Cardiac septum (tissue), 1 donor: ENCODE measurements around the gene CCP110. TPM values are rescaled to one million over a fixed set of nuclear protein-coding genes. Genes with fewer than 3 reads are reported as not detected.

Experiments used
- DNase-seq: peaks from one replicate; pipeline ENCODE4 v3.0.0-alpha.2; 2020; ENCODE audit warnings: low spot score
- intact Hi-C: fragments of 100-400 bp; cut with DNase I; formaldehyde crosslinking; loops from one replicate; pipeline ENCODE4 v1.14.0; 2022
- total RNA-seq: library from RNA; stranded (reverse); fragmentation: NEBNext Ultra II Directional; extraction: Animal tissue kit (Norgen Biotek cat#: 25700); gene quantifications from one replicate; pipeline ENCODE4 v1.2.1, GENCODE V29; 2021
- donor health status: DM: no; HTN: no; CAD: no.

Gene CCP110
- total RNA-seq, 1 donor from 2014 or later = 7.3 TPM

DNA sequence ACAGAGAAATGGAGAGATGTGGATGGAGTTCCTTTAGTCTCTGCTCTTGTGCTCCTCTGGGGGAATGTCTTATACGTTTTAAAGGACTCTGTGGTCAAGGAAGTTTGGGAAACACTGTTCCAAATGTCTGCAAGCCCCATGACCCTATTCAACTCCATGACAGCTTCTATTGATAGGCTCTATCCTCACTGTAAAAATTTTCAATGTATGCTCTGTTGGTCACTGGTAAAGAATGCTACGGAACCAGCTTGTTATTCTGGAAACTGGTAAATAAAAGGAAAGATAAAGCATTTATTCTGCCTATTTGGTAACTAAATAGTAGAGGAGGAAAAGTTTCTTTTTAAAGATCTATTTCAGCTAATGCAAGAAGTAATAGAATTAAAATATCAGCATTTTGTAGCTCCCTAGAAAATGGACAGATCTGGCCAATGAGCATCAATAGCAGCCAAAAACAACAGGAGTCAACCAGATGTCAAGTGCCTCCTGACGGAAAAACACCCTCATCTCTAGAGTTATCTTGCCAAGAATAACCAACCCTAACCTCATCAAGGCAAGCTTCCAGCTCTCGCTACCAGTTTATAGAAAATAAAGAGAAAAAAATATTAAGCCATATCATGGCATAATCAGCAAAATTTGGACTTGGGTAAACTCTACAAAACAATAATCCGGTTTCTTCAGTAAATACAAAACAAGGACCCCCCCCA lies 18.0 kb upstream of the CCP110 start:
- DNase-seq = no peak
- intact Hi-C loops = no loop called here

DNA sequence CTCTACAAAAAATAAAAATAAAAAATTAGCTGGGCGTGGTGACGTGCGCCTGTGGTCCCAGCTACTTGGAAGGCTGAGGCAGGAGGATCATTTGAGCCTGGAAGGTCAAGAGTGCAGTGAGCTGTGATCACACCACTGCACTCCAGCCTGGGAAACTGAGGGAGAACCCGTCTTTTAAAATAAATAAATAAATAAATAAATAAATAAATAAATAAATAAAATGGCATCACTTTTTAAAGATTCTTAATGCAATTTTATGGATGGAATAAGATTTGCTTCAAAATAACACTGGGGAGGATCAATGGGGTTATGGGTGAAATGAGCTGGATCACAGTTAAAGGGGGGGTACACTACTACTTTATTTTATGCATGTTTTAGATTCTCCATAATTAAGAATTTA lies 16.8 kb upstream of the CCP110 start:
- intact Hi-C loops = no loop called here
- no peak for DNase-seq

DNA sequence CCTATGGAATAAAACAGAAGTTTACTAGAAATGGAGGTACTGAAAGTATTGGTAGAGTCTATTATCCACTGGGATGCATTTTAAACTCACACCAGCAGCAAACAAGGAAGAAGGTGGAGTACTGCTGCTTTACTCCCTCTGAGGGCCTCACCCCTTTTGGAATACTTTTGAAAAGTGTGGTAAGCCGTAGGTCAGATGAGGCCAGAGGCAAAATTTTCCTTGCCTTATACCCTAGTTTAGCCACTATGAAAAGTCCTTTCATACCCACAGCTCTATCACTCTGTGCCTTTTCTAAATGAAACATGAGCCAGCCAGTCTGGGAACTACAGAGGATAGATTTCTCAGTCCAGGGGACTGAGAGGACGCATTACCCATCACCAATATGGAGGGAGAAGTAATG lies 15.9 kb upstream of the CCP110 start:
- intact Hi-C loops = no loop called here

GRCh38 chr16:19512297-19512696 lies 11.4 kb upstream of the CCP110 start:
- intact Hi-C loops = no loop called here
- no peak for DNase-seq

More for the DNA sequence above, 15.9 kb upstream of the CCP110 start:
- no peak for DNase-seq

GRCh38 chr16:19513377-19514053 lies 10.2 kb upstream of the CCP110 start:
- intact Hi-C loops = no loop called here
- no peak for DNase-seq

- DNase-seq = no peak
- intact Hi-C loops = loop anchor here (5.0 kb wide), 1 partner anchor 723 kb away; the partner anchor contains the start of gene RPS15A
Measured at GRCh38 chr16:19515757-19516156, 8.0 kb upstream of the CCP110 start.

- intact Hi-C loops = loop anchor here (5.0 kb wide), 1 partner anchor 725 kb away; the partner anchor contains the start of gene RPS15A
- DNase-seq = no peak
Measured at GRCh38 chr16:19517424-19518089, 6.2 kb upstream of the CCP110 start.

GRCh38 chr16:19518388-19518787 lies 5.4 kb upstream of the CCP110 start:
- DNase-seq = no peak
- intact Hi-C loops = loop anchor here (5.0 kb wide), 1 partner anchor 726 kb away; the partner anchor contains the start of gene RPS15A

GRCh38 chr16:19520861-19521331 lies 2.8 kb upstream of the CCP110 start:
- no peak for DNase-seq
- intact Hi-C loops = no loop called here

DNA sequence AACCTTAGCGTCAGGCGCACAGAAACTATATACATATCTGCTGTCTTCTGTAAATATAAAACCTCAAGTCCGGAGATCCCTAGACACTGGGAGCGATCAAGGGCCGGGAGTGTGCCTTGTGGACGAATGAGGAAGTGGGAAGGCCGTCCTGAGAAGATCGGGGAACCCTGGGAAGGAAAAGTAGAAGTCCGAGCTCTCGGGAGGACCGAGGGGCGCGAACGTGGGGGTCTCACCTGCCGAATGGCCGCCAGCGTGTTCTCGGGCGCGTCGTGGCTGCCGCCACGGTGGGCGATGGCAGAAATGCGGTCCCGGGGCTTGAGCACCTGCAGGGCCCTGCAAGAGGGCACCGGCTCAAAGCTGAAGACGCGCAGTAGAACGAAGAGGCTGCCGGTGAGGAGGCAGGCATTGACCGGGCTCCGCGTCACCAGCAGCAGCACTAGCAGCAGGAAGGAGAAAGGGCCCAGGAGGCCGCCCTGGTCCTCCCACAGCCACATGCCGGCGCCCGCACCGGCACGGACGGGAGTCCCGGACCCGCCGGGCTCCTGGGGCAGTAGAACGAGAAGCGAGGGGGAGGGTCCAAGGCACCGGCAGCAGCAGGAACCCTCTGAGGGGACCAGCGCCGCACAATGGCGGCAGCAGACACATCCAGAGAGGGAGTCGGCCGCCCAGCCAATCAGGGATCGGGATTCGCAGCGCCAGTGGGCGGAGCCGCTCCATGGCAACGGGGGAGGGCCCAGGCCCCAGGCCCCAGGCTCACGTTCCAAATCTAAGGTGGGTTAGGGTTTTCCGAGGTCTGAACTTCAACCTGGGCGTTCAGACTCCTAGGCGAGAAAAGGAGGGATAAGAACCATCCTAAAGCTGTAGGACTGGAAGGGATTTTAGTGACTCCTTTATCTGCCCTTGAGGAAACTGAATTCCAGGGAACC lies 2.0 kb upstream of the CCP110 start, which contains the start of gene GDE1:
Gene GDE1, minus strand, starts transcription at position 628 of the 926 bp plus-strand sequence. Its CDS starts 134 bp downstream, at position 494.
- intact Hi-C loops = no loop called here
- peak; percentile 99 for DNase-seq

GRCh38 chr16:19522397-19522732 lies 1.4 kb upstream of the CCP110 start:
- intact Hi-C loops = no loop called here
- DNase-seq = no peak

DNA sequence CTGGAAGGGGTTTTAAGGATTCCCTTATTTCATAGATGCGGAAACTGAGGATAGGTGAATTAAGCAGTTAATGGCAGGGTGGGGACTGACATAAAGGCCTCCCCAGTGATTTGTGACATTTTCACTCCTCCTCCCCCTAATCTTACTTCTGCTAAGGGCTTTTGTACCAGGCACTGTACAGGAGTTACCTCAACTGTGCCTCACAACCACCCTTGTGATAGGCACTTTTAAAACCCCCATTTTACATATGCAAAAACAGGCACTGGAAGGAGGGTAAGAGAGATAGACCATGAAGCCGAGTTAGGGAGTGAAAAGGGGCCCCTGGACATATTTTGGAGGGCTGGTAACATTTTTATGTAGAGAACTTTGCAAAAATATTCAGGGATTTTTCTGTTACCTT lies 982 bp upstream of the CCP110 start:
- DNase-seq = no peak
- intact Hi-C loops = no loop called here

DNA sequence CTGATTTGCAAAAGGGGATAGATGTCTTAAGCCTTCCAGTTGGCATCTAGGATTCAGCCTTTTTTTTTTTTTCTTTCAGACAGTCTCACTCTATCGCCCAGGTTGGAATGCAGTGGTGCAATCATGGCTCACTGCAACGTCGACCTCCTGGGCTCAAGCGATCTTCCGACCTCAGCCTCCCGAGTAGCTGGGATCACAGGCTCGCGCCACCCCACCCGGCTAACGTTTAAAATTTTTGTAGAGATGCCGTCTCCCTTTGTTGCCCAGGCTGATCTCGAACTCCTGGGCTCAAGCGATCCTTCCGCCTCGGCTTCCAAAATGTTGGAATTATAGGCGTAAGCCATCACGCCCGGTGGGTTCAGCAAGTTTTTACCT lies 571 bp upstream of the CCP110 start:
- DNase-seq = no peak
- intact Hi-C loops = no loop called here

GRCh38 chr16:19524356-19524615 lies 544 bp downstream of the CCP110 start:
- intact Hi-C loops = loop anchor here (2.0 kb wide), 1 partner anchor 31 kb away; the partner anchor contains the start of gene VPS35L
- DNase-seq = no peak

- intact Hi-C loops = loop anchor here (2.0 kb wide), 1 partner anchor 30 kb away; the partner anchor contains the start of gene VPS35L
- DNase-seq = no peak
Measured at GRCh38 chr16:19524616-19525384, 1.1 kb downstream of the CCP110 start.

GRCh38 chr16:19525385-19525723 lies 1.6 kb downstream of the CCP110 start:
- no peak for DNase-seq
- intact Hi-C loops = loop anchor here (2.0 kb wide), 1 partner anchor 29 kb away; the partner anchor contains the start of gene VPS35L

DNA sequence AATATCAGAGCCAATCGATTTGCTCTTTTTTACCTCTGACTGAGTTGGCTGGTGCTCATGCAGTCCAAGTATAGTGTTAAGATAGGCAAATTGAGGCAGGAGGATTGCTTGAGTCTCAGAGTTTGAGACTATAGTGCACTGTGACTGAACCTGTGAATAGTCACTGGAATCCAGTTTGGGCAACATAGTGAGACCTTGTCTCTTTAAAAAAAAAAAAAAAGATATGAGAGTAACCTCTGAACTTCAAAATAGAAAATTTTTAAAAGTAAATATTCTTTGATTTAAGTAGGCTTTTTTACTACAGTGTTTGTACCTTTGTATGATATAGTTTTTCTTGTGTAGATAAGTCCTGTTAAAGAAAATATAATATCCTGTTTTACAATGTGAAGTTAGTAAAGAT lies 3.4 kb downstream of the CCP110 start:
- intact Hi-C loops = no loop called here
- DNase-seq = no peak

DNA sequence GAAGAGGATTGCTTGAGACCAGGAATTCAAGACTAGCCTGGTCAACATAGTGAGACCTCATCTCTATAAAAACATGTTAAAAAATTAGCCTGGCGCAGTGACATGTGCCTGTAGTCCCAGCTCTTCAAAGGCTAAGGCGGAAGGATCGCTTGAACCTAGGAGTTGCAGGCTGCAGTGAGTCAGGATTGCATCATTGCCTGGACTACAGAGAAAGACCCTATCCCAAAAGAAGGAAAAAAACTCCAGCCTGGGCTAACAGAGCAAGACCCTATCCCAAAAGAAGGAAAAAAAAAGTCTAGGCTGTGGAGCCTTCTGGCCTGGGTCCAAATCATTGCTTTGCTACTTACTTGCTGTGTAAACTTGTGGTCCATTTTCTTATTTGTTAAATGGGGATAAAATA lies 4.9 kb downstream of the CCP110 start:
- intact Hi-C loops = no loop called here
- no peak for DNase-seq

DNA sequence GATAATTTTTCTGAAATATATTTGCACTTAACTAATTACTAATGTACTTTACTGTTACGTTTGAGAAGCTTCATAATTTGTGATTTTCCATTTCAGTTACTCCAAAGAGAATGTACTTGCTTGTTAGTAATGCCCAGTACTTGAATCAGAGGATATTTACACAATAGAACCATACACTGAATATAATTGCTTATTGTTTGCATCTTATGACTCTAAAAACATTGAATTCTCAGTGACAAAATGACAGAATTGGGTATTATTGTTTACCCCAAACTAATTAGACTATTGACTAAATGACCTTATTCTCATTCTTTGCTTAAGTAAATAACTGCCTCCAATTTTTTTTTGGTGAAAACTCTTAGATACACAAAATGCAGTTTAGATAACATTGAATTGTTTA lies 8.9 kb downstream of the CCP110 start:
- no peak for DNase-seq
- intact Hi-C loops = no loop called here
